Measurements from ENCODE around the gene EHD1.
A peak's percentile ranks its signal among the peaks of the same experiment; 100 is the strongest.
"Not testable (repeated sequence)": the region's sequence is repeated elsewhere in the genome, so short reads cannot be mapped to it uniquely, and the experiment has no call there.

Gene EHD1

GRCh38 chr11:64855596-64856304 is 22.7 kb downstream of the EHD1 start:
- no peak for DNase-seq

GRCh38 chr11:64854534-64855502 is 23.6 kb downstream of the EHD1 start:
- DNase-seq = peak; percentile 70

GRCh38 chr11:64854157-64854533 is 24.3 kb downstream of the EHD1 start:
- DNase-seq = no peak

- peak; percentile 77 for DNase-seq
Observed at GRCh38 chr11:64853709-64854108, 24.7 kb downstream of the EHD1 start.

- DNase-seq = no peak
Observed at GRCh38 chr11:64852804-64853509, 25.5 kb downstream of the EHD1 start.

GRCh38 chr11:64851831-64852351 is 26.5 kb downstream of the EHD1 start:
- peak; percentile 48 for DNase-seq

- peak; percentile 58 for DNase-seq
Observed at GRCh38 chr11:64850979-64851567, 27.3 kb downstream of the EHD1 start.

- DNase-seq = no peak
Observed at GRCh38 chr11:64849598-64850356, 28.6 kb downstream of the EHD1 start.

GRCh38 chr11:64848826-64849597 is 29.4 kb downstream of the EHD1 start:
- peak; percentile 74 for DNase-seq

GRCh38 chr11:64848214-64848825 is 30.1 kb downstream of the EHD1 start:
- no peak for DNase-seq

- DNase-seq = peak; percentile 99
Observed at GRCh38 chr11:64846998-64847666, 31.3 kb downstream of the EHD1 start.

GRCh38 chr11:64845776-64846129 is 32.7 kb downstream of the EHD1 start:
- not testable (repeated sequence) for DNase-seq

GRCh38 chr11:64845129-64845775 is 33.2 kb downstream of the EHD1 start:
- DNase-seq = no peak

- peak; percentile 88 for DNase-seq
Observed at GRCh38 chr11:64844330-64845128, 33.9 kb downstream of the EHD1 start, which contains the start of gene CDC42BPG. Gene CDC42BPG, minus strand, starts transcription at chr11:64844653. Its CDS starts 84 bp downstream, at chr11:64844569.

- DNase-seq = no peak
Observed at GRCh38 chr11:64843686-64844329, 34.6 kb downstream of the EHD1 start.

- DNase-seq = no peak
Observed at GRCh38 chr11:64842851-64843685, 35.4 kb downstream of the EHD1 start.

GRCh38 chr11:64842366-64842759 is 36.1 kb downstream of the EHD1 start:
- no peak for DNase-seq

Data from CD4-positive, alpha-beta T cell treated with Interleukin-17A for 4 hours (primary cell).